Adrenal gland (tissue), 12 donors: ENCODE measurements around the gene JARID2. TPM values are rescaled to one million over a fixed set of nuclear protein-coding genes. Genes with fewer than 3 reads are reported as not detected.

Source experiments
- DNase-seq, 7 donors: peaks; one replicate each; pipeline ENCODE4 v3.0.0-alpha.2; 2019 to 2020
- H3K27ac ChIP-seq, 5 donors: fragments of 200-600 bp; sonication (generic) in 4 of 5; 1 replicate in 3 of 5; 2 replicates in 2 of 5; pipeline versions ENCODE4 v1.5.1 to v1.8.0; 2016 to 2020; ENCODE audit warnings: mild to moderate bottlenecking in 1 of 5
- H3K27me3 ChIP-seq: fragments of 200-600 bp; 2 replicates; pipeline ENCODE4 v1.8.0; 2021
- H3K36me3 ChIP-seq, 2 donors: fragments of 200-600 bp; replicated peaks in 1 of 2; 1 replicate in 1 of 2; 2 replicates in 1 of 2; pipeline versions ENCODE4 v1.5.1 to v1.8.0; 2018 to 2022
- H3K4me1 ChIP-seq, 2 donors: fragments of 200-600 bp; replicated peaks in 1 of 2; 1 replicate in 1 of 2; 2 replicates in 1 of 2; pipeline versions ENCODE4 v1.5.1 to v1.8.0; 2018 to 2021
- H3K4me3 ChIP-seq, 4 donors: fragments of 200-600 bp; sonication (generic) in 3 of 4; one replicate each; pipeline ENCODE4 v1.5.1; 2016 to 2018
- H3K9me3 ChIP-seq, 3 donors: fragments of 200-600 bp; sonication (generic) in 1 of 3; replicated peaks in 1 of 3; 1 replicate in 2 of 3; 2 replicates in 1 of 3; pipeline versions ENCODE4 v1.5.1 to v1.8.0; 2016 to 2021
- POLR2A ChIP-seq, 2 donors: fragments of 450-650 bp; IDR thresholded peaks; one replicate each; pipeline ENCODE4 v1.6.1; 2017; ENCODE audit warnings: antibody characterized with exemption in 2 of 2, mild to moderate bottlenecking in 2 of 2, moderate library complexity in 1 of 2
- WGBS, 4 donors: extraction: QIAGEN DNeasy Blood & Tissue Kit in 2 of 4; methylation state at CpG; one replicate each; pipeline versions ENCODE4 v1.1.5 to v1.1.7; 2013 to 2017; 5-methylcytosine and 5-hydroxymethylcytosine counted together
- intact Hi-C, 2 donors: fragments of 100-400 bp; cut with DNase I; formaldehyde crosslinking; loops; one replicate each; pipeline versions ENCODE4 v1.14.1 to v1.15.0; 2022 to 2023
- polyA plus RNA-seq, 3 donors: library from polyadenylated mRNA; stranded (reverse); fragments of 200-250 nt in 2 of 3; fragments of 350-450 nt in 1 of 3; fragmentation: Illumina TruSeq in 1 of 3; extraction: RNeasy Lipid Tissue Mini Kit (QIAGEN cat#74804) in 1 of 3; gene quantifications; one replicate each; pipeline ENCODE4 v1.2.3, GENCODE V29; 2013 to 2014
- total RNA-seq, 9 donors: library from RNA; depleted of rRNA in 4 of 9; stranded (reverse); fragments of >200 nt in 4 of 9; fragments of 120-200 nt in 1 of 9; fragmentation: NEBNext Ultra II Directional in 1 of 9; extraction: Animal tissue kit (Norgen Biotek cat#: 25700) in 1 of 9; gene quantifications; one replicate each; pipeline versions ENCODE4 v1.1.0 to v1.2.4, GENCODE V29; 2013 to 2023
- TF ChIP-seq, protein P1 (sequence below), 6 experiments: fragments of 450-650 bp in 4 of 6; fragments of 200-600 bp in 2 of 6; sonication (generic) in 1 of 6; IDR thresholded peaks; 1 replicate in 5 of 6; 2 replicates in 1 of 6; pipeline versions ENCODE4 v1.5.1 to v1.8.0; 2016 to 2021; ENCODE audit warnings: antibody characterized with exemption in 6 of 6, mild to moderate bottlenecking in 2 of 6, moderate library complexity in 1 of 6
- donor health status: healthy with polysubstance abuse.
- donor health status: Bipolar disorder and iron deficiency.
- donor health status: DM: yes; HTN: yes; CAD: no.
- donor health status: DM: no; HTN: no; CAD: no.
- donor health status: DM: no; HTN: no; CAD: no.
- donor health status: DM: yes; HTN: yes; CAD: no.

The JARID2 gene
- total and polyA plus RNA-seq, 12 donors = 3.0 to 13.6 (median 8.2) TPM

DNA sequence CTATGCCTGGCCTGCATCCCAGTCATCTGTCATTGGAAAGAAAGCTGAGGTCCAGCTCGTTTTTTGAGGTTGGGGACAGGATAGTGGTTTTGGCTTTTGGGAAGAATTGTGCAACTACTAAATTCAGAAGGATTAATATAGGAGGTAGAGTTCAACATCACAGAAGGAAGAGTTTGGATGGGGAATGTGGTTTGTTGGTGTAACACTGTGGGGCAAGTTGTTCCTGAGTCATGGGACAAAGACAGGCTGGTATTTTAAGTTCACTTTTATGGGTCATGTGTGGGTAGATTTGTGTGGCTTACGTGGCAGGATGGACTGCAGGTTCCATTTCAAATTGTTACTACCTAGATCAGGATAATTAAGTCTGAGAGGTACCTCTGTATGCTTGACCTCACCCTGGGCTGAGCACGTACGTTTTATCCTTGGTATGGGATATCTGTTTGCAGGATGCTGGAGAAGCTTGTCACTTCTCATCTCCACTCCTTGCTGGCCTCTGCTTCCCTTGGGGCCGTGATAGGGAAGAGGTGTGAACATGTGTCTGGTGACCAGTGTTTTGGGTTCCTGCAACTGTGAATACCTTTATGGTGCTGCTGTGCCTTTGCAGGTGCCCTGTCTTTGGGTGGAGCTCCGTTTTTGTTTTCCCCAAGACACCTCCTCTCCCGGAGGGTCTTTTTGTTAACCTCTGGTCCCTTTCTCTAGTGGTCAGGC is 177.6 kb downstream of the JARID2 start:
- intact Hi-C loops = no loop called here
- Histone ChIP-seq H3K27me3 (no peaks in the 10 kb centered on the region), H3K9me3 (peaks cover 0 to 11% (median 0%) of the 10 kb centered on the region in 3 donors), H3K27ac (no peak overlapping the region), H3K36me3 (no peaks in the 10 kb centered on the region), H3K4me1 (peaks cover 0 to 7% of the 10 kb centered on the region in 2 donors), H3K4me3 (no peak overlapping the region)
- 82 to 86% (median 84%) methylated on average over 7 of the region's 7 CpGs for WGBS, 4 donors
- no peak for DNase-seq
- TF ChIP-seq, protein P1, sequence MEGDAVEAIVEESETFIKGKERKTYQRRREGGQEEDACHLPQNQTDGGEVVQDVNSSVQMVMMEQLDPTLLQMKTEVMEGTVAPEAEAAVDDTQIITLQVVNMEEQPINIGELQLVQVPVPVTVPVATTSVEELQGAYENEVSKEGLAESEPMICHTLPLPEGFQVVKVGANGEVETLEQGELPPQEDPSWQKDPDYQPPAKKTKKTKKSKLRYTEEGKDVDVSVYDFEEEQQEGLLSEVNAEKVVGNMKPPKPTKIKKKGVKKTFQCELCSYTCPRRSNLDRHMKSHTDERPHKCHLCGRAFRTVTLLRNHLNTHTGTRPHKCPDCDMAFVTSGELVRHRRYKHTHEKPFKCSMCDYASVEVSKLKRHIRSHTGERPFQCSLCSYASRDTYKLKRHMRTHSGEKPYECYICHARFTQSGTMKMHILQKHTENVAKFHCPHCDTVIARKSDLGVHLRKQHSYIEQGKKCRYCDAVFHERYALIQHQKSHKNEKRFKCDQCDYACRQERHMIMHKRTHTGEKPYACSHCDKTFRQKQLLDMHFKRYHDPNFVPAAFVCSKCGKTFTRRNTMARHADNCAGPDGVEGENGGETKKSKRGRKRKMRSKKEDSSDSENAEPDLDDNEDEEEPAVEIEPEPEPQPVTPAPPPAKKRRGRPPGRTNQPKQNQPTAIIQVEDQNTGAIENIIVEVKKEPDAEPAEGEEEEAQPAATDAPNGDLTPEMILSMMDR (IDR thresholded peaks at IDR 0.05) = no peak
- no peak for TF ChIP-seq POLR2A (IDR thresholded peaks at IDR 0.05)

DNA sequence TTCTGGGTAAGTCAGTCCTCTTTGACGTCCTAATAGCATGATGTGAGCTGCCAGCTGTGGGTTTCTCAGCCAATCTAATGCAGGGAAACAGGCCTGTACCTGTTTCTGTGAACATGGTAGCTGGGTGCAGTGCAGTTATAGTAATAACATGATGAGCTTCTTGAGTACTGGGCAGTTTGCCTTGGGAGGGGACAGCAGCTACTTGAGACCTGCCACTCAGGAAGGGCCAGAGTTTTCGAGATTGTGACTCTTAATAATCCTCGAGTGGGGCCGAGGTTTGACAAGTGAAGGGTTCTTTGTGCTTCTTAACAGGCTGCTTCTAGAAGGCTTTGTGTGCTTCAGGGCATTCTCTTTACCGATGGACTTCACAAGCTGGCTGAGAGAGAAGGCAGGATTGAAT is 180.1 kb downstream of the JARID2 start:
- WGBS, 4 donors = 89 to 94% (median 93%) methylated on average over 5 of the region's 5 CpGs
- H3K4me3 ChIP-seq = no peak overlapping the region
- TF ChIP-seq, protein P1 (IDR thresholded peaks at IDR 0.05) = no peak
- TF ChIP-seq POLR2A (IDR thresholded peaks at IDR 0.05) = no peak
- no peak for DNase-seq
- no peaks in the 10 kb centered on the region for H3K9me3 ChIP-seq
- H3K27ac ChIP-seq = no peak overlapping the region
- no peaks in the 10 kb centered on the region for H3K36me3 ChIP-seq
- H3K4me1 ChIP-seq = peaks cover 0 to 27% of the 10 kb centered on the region in 2 donors
- H3K27me3 ChIP-seq = no peaks in the 10 kb centered on the region
- intact Hi-C loops = no loop called here

DNA sequence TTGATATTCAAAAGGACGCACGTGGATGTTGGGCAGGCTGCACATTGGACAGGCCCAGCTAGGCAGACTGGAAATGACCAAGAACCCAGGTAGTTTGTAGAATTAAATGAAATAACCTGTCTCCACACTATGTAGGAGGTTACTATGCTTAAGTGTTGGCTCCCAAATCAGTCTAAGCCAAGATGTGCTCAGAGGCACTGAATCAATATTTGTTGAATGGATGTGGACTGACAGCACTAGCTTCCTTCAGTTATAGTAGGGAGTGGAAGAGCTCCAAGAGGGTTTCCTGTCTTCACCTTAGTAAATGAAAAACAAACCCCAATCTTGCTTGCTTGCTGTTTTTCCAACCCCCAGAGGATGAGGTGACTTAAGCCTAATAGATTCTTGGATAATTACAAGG is 180.5 kb downstream of the JARID2 start:
- H3K9me3 ChIP-seq = no peaks in the 10 kb centered on the region
- intact Hi-C loops = no loop called here
- DNase-seq = no peak
- 96 to 98% (median 97%) methylated on average over 2 of the region's 2 CpGs for WGBS, 4 donors
- TF ChIP-seq, protein P1 (IDR thresholded peaks at IDR 0.05) = no peak
- TF ChIP-seq POLR2A (IDR thresholded peaks at IDR 0.05) = no peak
- H3K27ac ChIP-seq = no peak overlapping the region
- H3K36me3 ChIP-seq = no peaks in the 10 kb centered on the region
- H3K4me1 ChIP-seq = peaks cover 0 to 32% of the 10 kb centered on the region in 2 donors
- H3K4me3 ChIP-seq = no peak overlapping the region
- H3K27me3 ChIP-seq = no peaks in the 10 kb centered on the region

DNA sequence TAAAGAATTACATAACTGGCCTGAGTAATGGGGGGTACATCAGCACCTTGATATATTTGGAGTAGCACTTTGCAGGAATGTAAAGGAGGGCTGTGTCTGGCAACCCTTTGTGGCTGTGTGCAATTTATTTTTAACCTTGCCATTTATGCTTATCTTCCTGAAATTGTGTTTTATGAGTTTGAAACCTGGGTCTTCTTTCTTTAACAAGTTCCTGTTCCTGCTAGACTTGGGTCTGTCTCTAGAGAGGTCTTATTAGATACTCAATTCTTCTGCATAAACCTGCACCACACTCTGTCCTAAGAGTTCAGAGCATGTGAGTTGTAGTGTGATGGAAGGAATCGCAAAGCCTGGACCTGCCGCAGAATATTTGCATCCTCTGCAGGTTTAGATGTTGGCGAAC is 181.0 kb downstream of the JARID2 start:
- no peaks in the 10 kb centered on the region for H3K9me3 ChIP-seq
- H3K4me3 ChIP-seq = no peak overlapping the region
- no peak overlapping the region for H3K27ac ChIP-seq
- 77 to 86% (median 79%) methylated on average over 3 of the region's 3 CpGs for WGBS, 4 donors
- no peak for DNase-seq
- H3K4me1 ChIP-seq = peaks cover 0 to 36% of the 10 kb centered on the region in 2 donors
- H3K36me3 ChIP-seq = no peaks in the 10 kb centered on the region
- TF ChIP-seq POLR2A (IDR thresholded peaks at IDR 0.05) = no peak
- TF ChIP-seq, protein P1 (IDR thresholded peaks at IDR 0.05) = no peak
- intact Hi-C loops = no loop called here
- H3K27me3 ChIP-seq = no peaks in the 10 kb centered on the region
